Measurements from ENCODE around the gene UGCG.
A peak's percentile ranks its signal among the peaks of the same experiment; 100 is the strongest.
"Not testable (repeated sequence)": the region's sequence is repeated elsewhere in the genome, so short reads cannot be mapped to it uniquely, and the experiment has no call there.

Gene UGCG

GRCh38 chr9:111957856-111958631, 61.4 kb downstream of the UGCG start:
- ATAC-seq: peak; percentile 86

- no peak for ATAC-seq
Measured at GRCh38 chr9:111959468-111960359, 63.1 kb downstream of the UGCG start.

- not testable (repeated sequence) for ATAC-seq
Measured at GRCh38 chr9:111960485-111960884, 63.9 kb downstream of the UGCG start.

GRCh38 chr9:111961009-111961408, 64.4 kb downstream of the UGCG start:
- ATAC-seq: no peak

GRCh38 chr9:111961575-111961974, 65.0 kb downstream of the UGCG start:
- no peak for ATAC-seq

GRCh38 chr9:111962021-111962420, 65.4 kb downstream of the UGCG start:
- ATAC-seq: no peak

GRCh38 chr9:111963995-111964394, 67.4 kb downstream of the UGCG start:
- no peak for ATAC-seq

GRCh38 chr9:111965566-111966019, 69.0 kb downstream of the UGCG start:
- ATAC-seq: peak; percentile 64 to 73

GRCh38 chr9:111966124-111966723, 69.6 kb downstream of the UGCG start:
- no peak for ATAC-seq

GRCh38 chr9:111966861-111967291, 70.3 kb downstream of the UGCG start:
- no peak for ATAC-seq

- no peak for ATAC-seq
Measured at GRCh38 chr9:111967621-111968020, 71.0 kb downstream of the UGCG start.

- ATAC-seq: peak in 1 of 2 donors; percentile 27
Measured at GRCh38 chr9:111969061-111969460, 72.4 kb downstream of the UGCG start.

GRCh38 chr9:111969622-111970021, 73.0 kb downstream of the UGCG start:
- ATAC-seq: no peak

GRCh38 chr9:111970827-111971226, 74.2 kb downstream of the UGCG start:
- ATAC-seq: no peak

- ATAC-seq: no peak
Measured at GRCh38 chr9:111974092-111974681, 77.6 kb downstream of the UGCG start.

- ATAC-seq: peak in 1 of 2 donors; percentile 41
Measured at GRCh38 chr9:111975709-111976108, 79.1 kb downstream of the UGCG start.

GRCh38 chr9:111978616-111979015, 82.0 kb downstream of the UGCG start:
- no peak for ATAC-seq

GRCh38 chr9:111979561-111979960, 82.9 kb downstream of the UGCG start:
- no peak for ATAC-seq

- no peak for ATAC-seq
Measured at GRCh38 chr9:111980398-111980797, 83.8 kb downstream of the UGCG start.

- peak; percentile 49 to 64 for ATAC-seq
Measured at GRCh38 chr9:111983484-111983908, 86.9 kb downstream of the UGCG start.

- ATAC-seq: no peak
Measured at GRCh38 chr9:111984086-111984802, 87.6 kb downstream of the UGCG start.
